H1 (cell line): ENCODE measurements around the gene RXRA. TPM values are rescaled to one million over a fixed set of nuclear protein-coding genes. Genes with fewer than 3 reads are reported as not detected.

ENCODE experiments used
- CTCF ChIA-PET: fragments of 300-600 bp; sonication (Branson Sonifier 250); formaldehyde crosslinking; loops from one replicate; lab custom pipeline; 2021; ENCODE audit not compliant: partially characterized antibody; lab: Charles Lee
- POLR2A ChIA-PET: fragments of 300-600 bp; sonication (Branson Sonifier 250); formaldehyde crosslinking; loops from one replicate; lab custom pipeline; 2021; ENCODE audit warnings: inconsistent platforms; ENCODE audit not compliant: partially characterized antibody; lab: Charles Lee
- DNase-seq, 2 experiments: peaks; one replicate each; pipeline versions ENCODE4 v3.0.0 to v3.0.0-alpha.2; 2010 to 2022; ENCODE audit warnings: low spot score in 2 of 2, low read depth in 1 of 2, mixed read lengths in 1 of 2
- FAIRE-seq: peaks from 2 replicates; lab custom pipeline; 2011; peaks lifted over from hg19 to GRCh38; lab: Jason Lieb, UNC
- H2AFZ ChIP-seq: 2 replicates; pipeline ENCODE4 v1.8.1; 2012; ENCODE audit warnings: low read length, inconsistent platforms
- H2AK5ac ChIP-seq: 2 replicates; pipeline ENCODE4 v1.6.1; 2013; ENCODE audit warnings: low read depth, low read length
- H2BK120ac ChIP-seq: replicated peaks from 2 replicates; pipeline ENCODE3; 2013; ENCODE audit warnings: low read depth, low read length, inconsistent platforms
- H2BK12ac ChIP-seq: 2 replicates; pipeline ENCODE4 v1.6.1; 2013; ENCODE audit warnings: low read depth, low read length
- H2BK15ac ChIP-seq: 2 replicates; pipeline ENCODE4 v1.6.1; 2013; ENCODE audit warnings: low read length
- H2BK20ac ChIP-seq: 2 replicates; pipeline ENCODE4 v1.6.1; 2013; ENCODE audit warnings: low read length
- H2BK5ac ChIP-seq: 2 replicates; pipeline ENCODE4 v1.6.1; 2013; ENCODE audit warnings: low read depth, low read length
- H3K14ac ChIP-seq: 2 replicates; pipeline ENCODE4 v1.6.1; 2013; ENCODE audit warnings: inconsistent platforms; ENCODE audit not compliant: insufficient read length
- H3K18ac ChIP-seq: 2 replicates; pipeline ENCODE4 v1.6.1; 2013; ENCODE audit warnings: low read length; ENCODE audit errors: extremely low read depth
- H3K23ac ChIP-seq: 2 replicates; pipeline ENCODE4 v1.6.1; 2013; ENCODE audit warnings: inconsistent platforms; ENCODE audit not compliant: insufficient read length
- H3K23me2 ChIP-seq: 2 replicates; pipeline ENCODE4 v1.6.1; 2013; ENCODE audit warnings: low read depth, low read length
- H3K27ac ChIP-seq: 2 replicates; pipeline ENCODE4 v1.6.1; 2011; ENCODE audit warnings: low read depth, low read length, inconsistent platforms
- H3K27me3 ChIP-seq, 4 experiments: replicated peaks in 1 of 4; 1 replicate in 1 of 4; 2 replicates in 3 of 4; pipeline versions ENCODE4 v1.6.1 to v1.8.1; 2011 to 2013; ENCODE audit warnings: low read length in 3 of 4, mild to moderate bottlenecking in 3 of 4, inconsistent platforms in 2 of 4, mixed read lengths in 2 of 4, moderate library complexity in 1 of 4; ENCODE audit not compliant: control insufficient read depth in 3 of 4, insufficient read depth in 3 of 4; ENCODE audit errors: extremely low read depth in 1 of 4
- H3K36me3 ChIP-seq, 4 experiments: 2 replicates each; pipeline versions ENCODE4 v1.6.1 to v1.8.1; 2011 to 2013; ENCODE audit warnings: mild to moderate bottlenecking in 4 of 4, low read length in 3 of 4, moderate library complexity in 2 of 4, control low read depth in 1 of 4, inconsistent platforms in 1 of 4; ENCODE audit not compliant: insufficient read depth in 4 of 4, control insufficient read depth in 2 of 4
- H3K4ac ChIP-seq: replicated peaks from 2 replicates; pipeline ENCODE3; 2013; ENCODE audit warnings: low read length, low read depth, mixed read lengths, inconsistent platforms; ENCODE audit not compliant: insufficient read length
- H3K4me1 ChIP-seq, 4 experiments: replicated peaks in 1 of 4; 1 replicate in 1 of 4; 2 replicates in 3 of 4; pipeline versions ENCODE4 v1.6.1 to v1.8.1; 2011 to 2013; ENCODE audit warnings: low read length in 3 of 4, inconsistent platforms in 2 of 4, mixed read lengths in 1 of 4; ENCODE audit not compliant: insufficient read depth in 4 of 4, control insufficient read depth in 3 of 4
- H3K4me2 ChIP-seq, 2 experiments: 2 replicates each; pipeline versions ENCODE4 v1.6.1 to v1.8.1; 2011 to 2013; ENCODE audit warnings: low read depth in 2 of 2, low read length in 2 of 2, control low read depth in 1 of 2, inconsistent platforms in 1 of 2, mild to moderate bottlenecking in 1 of 2; ENCODE audit not compliant: insufficient read depth in 1 of 2
- H3K4me3 ChIP-seq, 4 experiments: fragments of 200-600, 300-600 bp in 1 of 4; sonication (generic), shearing (Covaris generic), sonication (Bioruptor Twin) in 1 of 4; 2 replicates each; pipeline versions ENCODE4 v1.5.1 to v1.8.1; 2011 to 2016; ENCODE audit warnings: low read length in 4 of 4, low read depth in 3 of 4, control low read depth in 2 of 4, inconsistent platforms in 2 of 4, mild to moderate bottlenecking in 2 of 4, mixed read lengths in 1 of 4, moderate library complexity in 1 of 4; ENCODE audit not compliant: insufficient read depth in 2 of 4; ENCODE audit errors: extremely low read depth in 1 of 4
- H3K56ac ChIP-seq: replicated peaks from 2 replicates; pipeline ENCODE3; 2013; ENCODE audit warnings: low read depth, mild to moderate bottlenecking, mixed read lengths, low read length, inconsistent platforms; ENCODE audit not compliant: insufficient read length
- H3K79me1 ChIP-seq: 2 replicates; pipeline ENCODE4 v1.6.1; 2013; ENCODE audit warnings: low read depth, low read length, control low read depth
- H3K79me2 ChIP-seq, 2 experiments: 2 replicates each; pipeline versions ENCODE4 v1.6.1 to v1.8.1; 2012 to 2013; ENCODE audit warnings: low read length in 2 of 2, mild to moderate bottlenecking in 2 of 2, inconsistent platforms in 1 of 2; ENCODE audit not compliant: insufficient read depth in 2 of 2, control insufficient read depth in 1 of 2
- H3K9ac ChIP-seq, 4 experiments: replicated peaks in 1 of 4; 1 replicate in 1 of 4; 2 replicates in 3 of 4; pipeline versions ENCODE4 v1.6.1 to v1.8.1; 2011 to 2013; ENCODE audit warnings: low read depth in 3 of 4, low read length in 3 of 4, control low read depth in 2 of 4, mild to moderate bottlenecking in 2 of 4, moderate library complexity in 2 of 4, inconsistent platforms in 1 of 4; ENCODE audit errors: extremely low read depth in 1 of 4
- H3K9me3 ChIP-seq, 2 experiments: 2 replicates each; pipeline versions ENCODE4 v1.6.1 to v1.8.1; 2012 to 2013; ENCODE audit warnings: mild to moderate bottlenecking in 2 of 2, moderate library complexity in 2 of 2, control low read depth in 1 of 2, inconsistent platforms in 1 of 2, low read depth in 1 of 2, low read length in 1 of 2, mixed read lengths in 1 of 2; ENCODE audit not compliant: insufficient read depth in 2 of 2
- H4K20me1 ChIP-seq, 2 experiments: replicated peaks in 1 of 2; 2 replicates each; pipeline versions ENCODE3 to v1.8.1; 2011 to 2013; ENCODE audit warnings: inconsistent platforms in 2 of 2, low read length in 2 of 2, mild to moderate bottlenecking in 1 of 2; ENCODE audit not compliant: insufficient read depth in 2 of 2, control insufficient read depth in 1 of 2
- H4K5ac ChIP-seq: 2 replicates; pipeline ENCODE4 v1.6.1; 2013; ENCODE audit warnings: low read length, low read depth, mixed read lengths, inconsistent platforms; ENCODE audit not compliant: insufficient read length
- H4K8ac ChIP-seq: 2 replicates; pipeline ENCODE4 v1.8.0; 2013; ENCODE audit warnings: mild to moderate bottlenecking, moderate library complexity, low read length, inconsistent platforms; ENCODE audit not compliant: insufficient read depth; ENCODE audit errors: extremely low read depth
- H4K91ac ChIP-seq: replicated peaks from 2 replicates; pipeline ENCODE3; 2013; ENCODE audit warnings: low read length, mixed read lengths, inconsistent platforms; ENCODE audit not compliant: insufficient read length
- KDM1A ChIP-seq: fragments of 200-600, 300-600 bp; sonication (generic); IDR thresholded peaks from 2 replicates; pipeline ENCODE4 v1.7.1; 2016; ENCODE audit warnings: mild to moderate bottlenecking, low read length, borderline replicate concordance
- NANOG ChIP-seq: IDR thresholded peaks from 2 replicates; pipeline ENCODE4 v1.6.1; 2011; ENCODE audit warnings: low read length, low read depth, mild to moderate bottlenecking, inconsistent platforms; ENCODE audit not compliant: insufficient read depth, poor library complexity, severe bottlenecking
- WGBS, 2 experiments: shearing (Covaris generic) in 1 of 2; methylation state at CpG; one replicate each; pipeline versions ENCODE4 v1.1.6 to v1.1.7; 2013 to 2015; ENCODE audit warnings: low lambda C conversion rate in 2 of 2, mixed read lengths in 2 of 2, inconsistent platforms in 1 of 2, low coverage in 1 of 2, missing lambda C conversion rate in 1 of 2; ENCODE audit not compliant: insufficient replicate concordance in 2 of 2, insufficient coverage in 1 of 2, insufficient read length in 1 of 2; ENCODE audit errors: extremely low coverage in 1 of 2, missing lambda C conversion rate in 1 of 2; 5-methylcytosine and 5-hydroxymethylcytosine counted together
- polyA plus RNA-seq, 7 experiments: library from polyadenylated mRNA; depleted of rRNA in 3 of 7; stranded (reverse) in 5 of 7; unstranded in 2 of 7; fragments of >200 nt in 5 of 7; fragments of 200-250 nt in 2 of 7; gene quantifications; 1 replicate in 5 of 7; 2 replicates in 1 of 7; 4 replicates in 1 of 7; pipeline versions ENCODE4 v1.2.1 to v1.2.3, GENCODE V29; 2011 to 2013; ENCODE audit warnings: missing spikeins in 2 of 7, mixed read lengths in 2 of 7
- total RNA-seq: library from RNA; stranded (reverse); fragmentation: NEBNext Ultra II Directional; extraction: Animal tissue kit (Norgen Biotek cat#: 25700); gene quantifications from 2 replicates; pipeline ENCODE4 v1.2.1, GENCODE V29; 2021

RXRA gene
- total and polyA plus RNA-seq, 2 of the 8 experiments (the other 6 are each of a cell fraction or from before 2014, with no cell fraction given): 9.8 to 29.4 TPM

GRCh38 chr9:134410835-134411217 lies 84.6 kb downstream of the RXRA start:
- Histone ChIP-seq H2BK120ac (no peak overlapping the region), H3K9me3 (no peaks in the 10 kb centered on the region), H2AFZ (no peak overlapping the region), H3K4me3 (no peak overlapping the region), H3K4me2 (no peak overlapping the region), H3K18ac (no peak overlapping the region)
- TF ChIP-seq KDM1A (no peak), NANOG (no peak)
- TF ChIP-seq, all 59 proteins: peak for 0
- Histone ChIP-seq H3K14ac (no peak overlapping the region), H4K91ac (no peak overlapping the region), H2BK15ac (no peak overlapping the region), H3K9ac (no peak overlapping the region), H3K4ac (no peak overlapping the region), H2BK20ac (no peak overlapping the region), H4K8ac (no peak overlapping the region), H3K36me3 (no peaks in the 10 kb centered on the region), H3K4me1 (peaks cover 0 to 26% (median 11%) of the 10 kb centered on the region in 4 experiments; a peak in 4 of 7 replicates), H4K5ac (no peak overlapping the region), H2AK5ac (0 out of 2 replicates have a peak overlapping the region, but pooled peaks have one; percentile 65), H2BK5ac (0 out of 2 replicates have a peak overlapping the region, but pooled peaks have one; percentile 7), H3K23me2 (no peaks in the 10 kb centered on the region; the same call in 1 of the 2 replicates), H3K23ac (no peak overlapping the region), H3K79me1 (peaks cover 7% of the 10 kb centered on the region), H3K27ac (no peak overlapping the region), H4K20me1 (peaks cover 0 to 3% of the 10 kb centered on the region in 2 experiments), H2BK12ac (no peak overlapping the region), H3K27me3 (no peaks in the 10 kb centered on the region), H3K56ac (no peak overlapping the region), H3K79me2 (no peaks in the 10 kb centered on the region)
- DNase-seq: no peak
- ChIA-PET CTCF (interaction anchor here (1.1 to 1.7 kb wide), 4 partner anchors 11 to 78 kb away, joined by 3 to 6 read pairs (median 4); no protein-coding TSS in a partner anchor), POLR2A (interaction anchor here (0.9 kb wide), 1 partner anchor 14 kb away, joined by 3 read pairs; no protein-coding TSS in a partner anchor)
- 84% methylated on average over 10 of the region's 12 CpGs; no CpG with 5 or more reads in 1 of the 2 experiments for WGBS, 2 experiments
- FAIRE-seq: no peak
